Osteoblast (primary cell): Measurements from ENCODE around the gene PRCD. TPM values are rescaled to one million over a fixed set of nuclear protein-coding genes. Genes with fewer than 3 reads are reported as not detected.
"Not testable (repeated sequence)": the region's sequence is repeated elsewhere in the genome, so short reads cannot be mapped to it uniquely, and the experiment has no call there.

Experiments
- DNase-seq: peaks from one replicate; pipeline ENCODE4 v3.0.0; 2011; ENCODE audit warnings: low spot score, mixed read lengths; ENCODE audit not compliant: insufficient read length; ENCODE audit errors: missing footprints
- H2AFZ ChIP-seq: 2 replicates; pipeline ENCODE4 v1.6.0; 2011; ENCODE audit warnings: mild to moderate bottlenecking, low read length
- H3K27ac ChIP-seq: 2 replicates; pipeline ENCODE4 v1.5.1; 2011; ENCODE audit warnings: mild to moderate bottlenecking, low read depth, low read length, moderate library complexity
- H3K27me3 ChIP-seq: 2 replicates; pipeline ENCODE4 v1.6.0; 2012; ENCODE audit warnings: mild to moderate bottlenecking, control low read depth, inconsistent platforms, low read length, moderate library complexity; ENCODE audit not compliant: insufficient read depth
- H3K36me3 ChIP-seq: 2 replicates; pipeline ENCODE4 v1.5.1; 2011; ENCODE audit warnings: mild to moderate bottlenecking, low read length, control low read depth, moderate library complexity; ENCODE audit not compliant: insufficient read depth
- H3K4me1 ChIP-seq: 2 replicates; pipeline ENCODE4 v1.5.1; 2011; ENCODE audit warnings: mild to moderate bottlenecking, low read length, control low read depth, moderate library complexity; ENCODE audit not compliant: insufficient read depth
- H3K4me2 ChIP-seq: 2 replicates; pipeline ENCODE4 v1.6.0; 2011; ENCODE audit warnings: mild to moderate bottlenecking, low read length; ENCODE audit not compliant: insufficient read depth
- H3K4me3 ChIP-seq: fragments of 200-600 bp; sonication (generic); 3 replicates; pipeline ENCODE4 v1.5.1; 2012; ENCODE audit warnings: mild to moderate bottlenecking, low read length, inconsistent platforms; ENCODE audit not compliant: insufficient read depth
- H3K79me2 ChIP-seq: 2 replicates; pipeline ENCODE4 v1.6.0; 2012; ENCODE audit warnings: mild to moderate bottlenecking, low read length, control low read depth, inconsistent platforms; ENCODE audit not compliant: insufficient read depth
- H3K9me3 ChIP-seq: 2 replicates; pipeline ENCODE4 v1.5.1; 2011; ENCODE audit warnings: low read depth, low read length, control low read depth
- H4K20me1 ChIP-seq: 2 replicates; pipeline ENCODE4 v1.6.0; 2012; ENCODE audit warnings: mild to moderate bottlenecking, low read length, control low read depth; ENCODE audit not compliant: insufficient read depth
- total RNA-seq: library from RNA; depleted of rRNA; stranded (reverse); fragments of >200 nt; gene quantifications from 2 replicates; pipeline ENCODE4 v1.2.3, GENCODE V29; 2012
- TF ChIP-seq, protein P1 (sequence below): IDR thresholded peaks from 2 replicates; pipeline ENCODE4 v1.5.1; 2011; ENCODE audit warnings: mild to moderate bottlenecking, low read depth, low read length, moderate library complexity; ENCODE audit errors: extremely low read depth

PRCD gene
- total RNA-seq, 1 donor, result 4.0 TPM

DNA sequence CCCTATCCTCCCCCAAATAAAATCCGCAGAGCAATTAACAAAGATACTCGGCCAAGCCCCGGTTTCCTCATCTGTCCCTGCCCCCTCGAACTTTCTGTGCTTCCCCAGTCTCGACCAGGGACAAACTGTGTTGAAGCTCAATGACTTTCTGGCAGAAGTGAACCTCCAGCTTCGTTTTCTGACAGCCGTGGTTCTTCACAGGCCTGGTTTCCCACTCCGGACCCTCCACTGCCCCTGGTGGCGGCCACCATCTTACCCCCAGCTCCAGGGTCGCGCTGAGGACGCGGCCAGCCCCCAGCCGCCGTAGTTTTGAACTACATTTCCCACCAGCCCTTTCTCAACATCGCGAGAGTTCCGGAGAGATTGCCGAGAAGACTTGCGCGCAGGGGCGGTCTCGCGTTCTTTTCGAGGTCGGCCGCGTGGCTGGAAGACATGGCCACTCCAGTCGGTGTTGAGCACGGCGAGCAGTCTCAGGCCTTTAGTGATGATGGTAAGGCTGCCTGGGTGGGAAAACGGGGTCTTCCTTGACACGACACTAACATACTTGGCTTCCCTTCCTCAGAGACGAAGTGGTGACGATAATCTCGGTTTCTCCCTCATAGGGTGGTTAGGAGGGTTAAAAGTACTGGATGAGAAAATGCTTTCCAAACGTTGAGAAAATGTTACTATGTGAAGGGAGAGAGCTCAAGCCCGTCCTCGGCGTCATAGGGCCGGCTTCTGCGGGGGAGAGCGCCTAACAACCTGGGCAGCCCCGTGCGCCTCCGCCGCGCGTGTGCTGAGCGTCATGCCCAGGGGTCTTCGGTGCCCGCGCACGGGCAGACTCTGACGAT is 17.7 kb downstream of the PRCD start:
- Histone ChIP-seq H3K4me3 (peak overlapping the region; percentile 97), H4K20me1 (peaks cover 36% of the 10 kb centered on the region), H3K9me3 (no peaks in the 10 kb centered on the region), H3K79me2 (peaks cover 50% of the 10 kb centered on the region), H2AFZ (peak overlapping the region; percentile 96), H3K27ac (peak overlapping the region; percentile 98), H3K27me3 (no peaks in the 10 kb centered on the region), H3K4me2 (peak overlapping the region; percentile 94), H3K36me3 (peaks cover 20% of the 10 kb centered on the region), H3K4me1 (peaks cover 42% of the 10 kb centered on the region)
- TF ChIP-seq, protein P1, sequence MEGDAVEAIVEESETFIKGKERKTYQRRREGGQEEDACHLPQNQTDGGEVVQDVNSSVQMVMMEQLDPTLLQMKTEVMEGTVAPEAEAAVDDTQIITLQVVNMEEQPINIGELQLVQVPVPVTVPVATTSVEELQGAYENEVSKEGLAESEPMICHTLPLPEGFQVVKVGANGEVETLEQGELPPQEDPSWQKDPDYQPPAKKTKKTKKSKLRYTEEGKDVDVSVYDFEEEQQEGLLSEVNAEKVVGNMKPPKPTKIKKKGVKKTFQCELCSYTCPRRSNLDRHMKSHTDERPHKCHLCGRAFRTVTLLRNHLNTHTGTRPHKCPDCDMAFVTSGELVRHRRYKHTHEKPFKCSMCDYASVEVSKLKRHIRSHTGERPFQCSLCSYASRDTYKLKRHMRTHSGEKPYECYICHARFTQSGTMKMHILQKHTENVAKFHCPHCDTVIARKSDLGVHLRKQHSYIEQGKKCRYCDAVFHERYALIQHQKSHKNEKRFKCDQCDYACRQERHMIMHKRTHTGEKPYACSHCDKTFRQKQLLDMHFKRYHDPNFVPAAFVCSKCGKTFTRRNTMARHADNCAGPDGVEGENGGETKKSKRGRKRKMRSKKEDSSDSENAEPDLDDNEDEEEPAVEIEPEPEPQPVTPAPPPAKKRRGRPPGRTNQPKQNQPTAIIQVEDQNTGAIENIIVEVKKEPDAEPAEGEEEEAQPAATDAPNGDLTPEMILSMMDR, result peak; percentile 60
- peak; percentile 92 for DNase-seq

DNA sequence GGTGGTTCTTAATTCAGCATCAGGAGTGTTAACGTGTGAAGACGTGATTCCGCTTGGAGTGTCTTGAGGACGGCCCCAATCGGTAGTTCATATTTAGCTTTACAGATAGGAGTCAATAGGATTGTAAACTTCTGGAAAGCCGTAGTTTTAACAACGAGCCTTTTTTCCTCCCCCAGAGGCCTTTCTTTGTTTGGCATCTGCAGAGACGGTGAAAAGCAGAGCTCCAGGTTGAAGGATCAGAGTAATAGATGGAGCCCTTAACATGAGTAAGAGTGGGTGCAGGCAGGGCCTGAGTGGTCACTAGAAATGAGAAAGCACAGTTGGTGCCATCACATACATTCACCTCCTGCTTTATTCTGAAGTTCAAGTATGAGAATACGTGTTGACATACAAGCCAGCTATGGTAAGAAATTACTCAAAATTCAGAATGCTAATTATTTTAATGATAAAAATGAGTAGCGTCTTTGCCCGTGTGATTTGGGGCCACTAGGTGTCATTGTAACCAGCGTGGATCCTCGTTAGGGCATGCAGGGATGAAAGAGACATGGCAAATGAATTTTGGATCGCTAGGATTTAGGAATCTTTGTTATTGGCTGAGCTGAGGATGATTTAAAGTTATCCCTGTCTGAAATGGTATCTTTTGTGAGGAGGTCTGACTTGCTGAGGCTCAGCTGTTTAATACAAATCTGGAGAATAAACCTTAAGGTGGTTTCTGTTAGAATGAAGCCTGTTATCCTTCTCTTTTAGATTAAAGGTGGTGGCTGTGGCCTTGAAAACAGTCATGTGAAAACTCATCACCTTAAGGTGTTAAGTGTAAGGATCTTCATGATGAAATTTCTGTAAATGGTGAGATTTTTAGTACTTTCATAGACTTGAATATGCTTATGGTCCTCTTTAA is 18.6 kb downstream of the PRCD start:
- no peaks in the 10 kb centered on the region for H3K9me3 ChIP-seq
- peaks cover 20% of the 10 kb centered on the region for H3K36me3 ChIP-seq
- peaks cover 51% of the 10 kb centered on the region for H3K4me1 ChIP-seq
- DNase-seq, result peak; percentile 29
- H3K27me3 ChIP-seq, result no peaks in the 10 kb centered on the region
- peak overlapping the region; percentile 94 for H3K4me2 ChIP-seq
- H2AFZ ChIP-seq, result no peak overlapping the region
- peaks cover 40% of the 10 kb centered on the region for H4K20me1 ChIP-seq
- H3K27ac ChIP-seq, result peak overlapping the region; percentile 98
- peak overlapping the region; percentile 97 for H3K4me3 ChIP-seq
- H3K79me2 ChIP-seq, result peaks cover 50% of the 10 kb centered on the region
- TF ChIP-seq, protein P1, result peak; percentile 47

DNA sequence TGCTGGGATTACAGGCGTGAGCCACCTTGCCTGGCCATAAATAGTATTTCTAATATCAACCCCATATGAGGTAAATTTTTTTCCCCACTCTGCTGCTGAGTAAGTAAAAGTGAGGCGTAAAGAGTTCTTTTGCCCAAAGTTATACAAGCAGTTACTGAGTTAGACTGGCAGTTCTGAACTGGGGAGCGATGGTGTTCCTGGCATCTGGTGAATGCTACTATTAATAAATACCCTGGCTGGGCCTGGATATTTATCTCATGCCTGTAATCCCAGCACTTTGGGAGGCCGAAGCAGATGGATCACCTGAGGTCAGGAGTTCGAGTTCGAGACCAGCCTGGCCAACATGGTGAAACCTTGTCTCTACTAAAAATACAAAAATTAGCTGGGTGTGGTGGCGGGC is 19.6 kb downstream of the PRCD start:
- Histone ChIP-seq H3K79me2 (peaks cover 50% of the 10 kb centered on the region), H3K4me1 (peaks cover 51% of the 10 kb centered on the region), H3K4me3 (peak overlapping the region; percentile 97), H3K4me2 (peak overlapping the region; percentile 94), H3K27ac (peak overlapping the region; percentile 98), H3K36me3 (peaks cover 21% of the 10 kb centered on the region), H4K20me1 (peaks cover 40% of the 10 kb centered on the region)
- not testable (repeated sequence) for H2AFZ ChIP-seq, H3K27me3 ChIP-seq, H3K9me3 ChIP-seq
- DNase-seq, result peak; percentile 11

DNA sequence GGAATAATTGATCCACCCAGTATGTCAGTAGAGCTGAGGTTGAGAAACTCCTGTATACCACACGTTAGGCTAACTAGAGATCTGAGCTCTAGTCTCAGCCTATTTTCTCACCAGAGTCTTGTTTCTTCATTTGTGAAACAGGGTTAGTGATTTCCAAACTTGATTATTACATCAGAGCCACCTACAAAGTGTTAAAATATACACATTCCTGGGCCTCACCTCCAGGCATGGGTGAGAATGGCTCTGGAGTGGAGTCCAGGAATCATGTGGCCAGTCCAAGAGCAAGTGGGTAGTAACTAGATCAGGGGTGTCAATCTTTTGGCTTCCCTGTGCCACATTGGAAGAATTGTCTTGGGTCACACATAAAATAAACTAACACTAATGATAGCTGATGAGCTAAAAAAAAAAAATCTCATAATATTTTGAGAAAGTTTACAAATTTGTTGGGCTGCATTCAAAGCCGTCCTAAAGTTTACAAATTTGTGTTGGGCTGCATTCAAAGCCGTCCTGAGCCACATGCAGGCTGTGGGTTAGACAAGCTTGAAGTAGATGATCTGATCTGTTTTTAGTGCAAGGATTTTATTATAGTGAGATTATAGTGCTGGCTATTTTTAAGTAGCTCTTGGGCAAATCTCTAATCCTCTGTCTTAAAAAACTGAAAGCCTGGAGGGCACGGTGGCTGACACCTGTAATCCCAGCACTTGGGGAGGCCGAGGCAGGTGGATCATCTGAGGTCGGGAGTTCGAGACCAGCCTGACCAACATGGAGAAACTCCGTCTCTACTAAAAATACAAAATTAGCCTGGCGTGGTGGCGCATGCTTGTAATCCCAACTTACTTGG is 20.4 kb downstream of the PRCD start:
- H2AFZ ChIP-seq, result no peak overlapping the region
- peaks cover 51% of the 10 kb centered on the region for H3K4me1 ChIP-seq
- H3K36me3 ChIP-seq, result peaks cover 29% of the 10 kb centered on the region
- peak overlapping the region; percentile 94 for H3K4me2 ChIP-seq
- TF ChIP-seq, protein P1, result no peak
- H3K79me2 ChIP-seq, result peaks cover 50% of the 10 kb centered on the region
- peak; percentile 8 for DNase-seq
- H4K20me1 ChIP-seq, result peaks cover 47% of the 10 kb centered on the region
- no peaks in the 10 kb centered on the region for H3K27me3 ChIP-seq
- H3K9me3 ChIP-seq, result no peaks in the 10 kb centered on the region
- peak overlapping the region; percentile 77 for H3K27ac ChIP-seq
- H3K4me3 ChIP-seq, result peak overlapping the region; percentile 10
